Esophagus muscularis mucosa (tissue), 4 donors: ENCODE measurements around the gene SPACA9.

ENCODE experiments used
- CTCF ChIP-seq, 3 experiments: fragments of 200-600 bp in 2 of 3; fragments of 450-650 bp in 1 of 3; sonication (generic) in 2 of 3; IDR thresholded peaks; one replicate each; pipeline ENCODE4 v1.5.1; 2017 to 2019; ENCODE audit warnings: antibody characterized with exemption in 3 of 3, mild to moderate bottlenecking in 2 of 3, moderate library complexity in 1 of 3
- EP300 ChIP-seq: sonication (generic); formaldehyde crosslinking; IDR thresholded peaks from one replicate; pipeline ENCODE4 v1.6.1; 2017; ENCODE audit warnings: antibody characterized with exemption
- POLR2A ChIP-seq: fragments of 450-650 bp; IDR thresholded peaks from one replicate; pipeline ENCODE4 v1.6.1; 2017; ENCODE audit warnings: antibody characterized with exemption, moderate library complexity, mild to moderate bottlenecking, low read depth
- POLR2AphosphoS5 ChIP-seq, 2 donors: sonication (generic); formaldehyde crosslinking; IDR thresholded peaks; one replicate each; pipeline ENCODE4 v1.6.1; 2017; ENCODE audit warnings: antibody characterized with exemption in 2 of 2

- no peak for TF ChIP-seq POLR2A
- TF ChIP-seq POLR2AphosphoS5 (IDR thresholded peaks at IDR 0.05), result no peak
- TF ChIP-seq CTCF (IDR thresholded peaks at IDR 0.05), result no peak
- no peak for TF ChIP-seq EP300
Measured at GRCh38 chr9:132903574-132904492, 25.1 kb downstream of the SPACA9 start.
